LNCAP (cell line): Measurements from ENCODE around the gene TOMM34.

ENCODE experiments used
- CTCF ChIP-seq: fragments of 450-650 bp; IDR thresholded peaks from 2 replicates; pipeline ENCODE4 v1.5.1; 2017; ENCODE audit warnings: mild to moderate bottlenecking

Gene TOMM34

GRCh38 chr20:44988631-44989171, 28.5 kb upstream of the TOMM34 start:
- TF ChIP-seq CTCF, result no peak

GRCh38 chr20:44983093-44983674, 23.0 kb upstream of the TOMM34 start:
- no peak for TF ChIP-seq CTCF

- no peak for TF ChIP-seq CTCF
Observed at GRCh38 chr20:44981736-44982406, 21.7 kb upstream of the TOMM34 start.

GRCh38 chr20:44979090-44979621, 19.0 kb upstream of the TOMM34 start:
- no peak for TF ChIP-seq CTCF

GRCh38 chr20:44976698-44977097, 16.5 kb upstream of the TOMM34 start:
- TF ChIP-seq CTCF, result no peak

GRCh38 chr20:44973053-44973452, 12.9 kb upstream of the TOMM34 start:
- no peak for TF ChIP-seq CTCF

- TF ChIP-seq CTCF, result no peak
Observed at GRCh38 chr20:44970243-44970757, 10.1 kb upstream of the TOMM34 start.
